Keratinocyte (primary cell): Measurements from ENCODE around the gene FHIT. TPM values are rescaled to one million over a fixed set of nuclear protein-coding genes. Genes with fewer than 3 reads are reported as not detected.

ENCODE experiments used
- DNase-seq: peaks from one replicate; pipeline ENCODE4 v3.0.0-alpha.2; 2011; ENCODE audit warnings: low read depth, missing footprints, low spot score
- FAIRE-seq: peaks from 2 replicates; lab custom pipeline; 2011; peaks lifted over from hg19 to GRCh38; lab: Jason Lieb, UNC
- H2AFZ ChIP-seq: 2 replicates; pipeline ENCODE4 v1.6.0; 2012; ENCODE audit warnings: low read length, control low read depth, inconsistent platforms; ENCODE audit not compliant: control insufficient read depth
- H3K27ac ChIP-seq: 2 replicates; pipeline ENCODE4 v1.5.1; 2011; ENCODE audit warnings: low read length; ENCODE audit not compliant: control insufficient read depth, insufficient read depth
- H3K27me3 ChIP-seq: 3 replicates; pipeline ENCODE4 v1.6.0; 2011; ENCODE audit warnings: low read length; ENCODE audit not compliant: control insufficient read depth, insufficient read depth; ENCODE audit errors: extremely low read depth
- H3K36me3 ChIP-seq, 2 experiments: 2 replicates in 1 of 2; 3 replicates in 1 of 2; pipeline ENCODE4 v1.5.1; 2011; ENCODE audit warnings: low read length in 2 of 2, mild to moderate bottlenecking in 1 of 2; ENCODE audit not compliant: control insufficient read depth in 2 of 2, insufficient read depth in 2 of 2; ENCODE audit errors: extremely low read depth in 1 of 2
- H3K4me1 ChIP-seq: 3 replicates; pipeline ENCODE4 v1.5.1; 2011; ENCODE audit warnings: low read length; ENCODE audit not compliant: control insufficient read depth, insufficient read depth; ENCODE audit errors: extremely low read depth
- H3K4me2 ChIP-seq: 3 replicates; pipeline ENCODE4 v1.6.0; 2011; ENCODE audit warnings: low read depth, low read length; ENCODE audit not compliant: control insufficient read depth, insufficient read depth; ENCODE audit errors: extremely low read depth
- H3K4me3 ChIP-seq, 3 experiments: fragments of 200-600 bp in 1 of 3; sonication (generic) in 1 of 3; 2 replicates in 2 of 3; 3 replicates in 1 of 3; pipeline ENCODE4 v1.5.1; 2011 to 2016; ENCODE audit warnings: low read length in 3 of 3, mild to moderate bottlenecking in 3 of 3, control low read depth in 2 of 3, inconsistent platforms in 1 of 3, low read depth in 1 of 3, mixed read lengths in 1 of 3, mixed run types in 1 of 3, moderate library complexity in 1 of 3; ENCODE audit not compliant: control insufficient read depth in 2 of 3, insufficient read depth in 2 of 3; ENCODE audit errors: extremely low read depth in 1 of 3
- H3K79me2 ChIP-seq: 2 replicates; pipeline ENCODE4 v1.6.0; 2012; ENCODE audit warnings: low read length; ENCODE audit not compliant: control insufficient read depth, insufficient read depth
- H3K9ac ChIP-seq: 3 replicates; pipeline ENCODE4 v1.6.0; 2011; ENCODE audit warnings: low read length; ENCODE audit not compliant: control insufficient read depth, insufficient read depth; ENCODE audit errors: extremely low read depth
- H3K9me1 ChIP-seq: 3 replicates; pipeline ENCODE4 v1.6.0; 2011; ENCODE audit warnings: low read length; ENCODE audit not compliant: control insufficient read depth, insufficient read depth; ENCODE audit errors: extremely low read depth
- H3K9me3 ChIP-seq: 2 replicates; pipeline ENCODE4 v1.5.1; 2012; ENCODE audit warnings: low read depth, low read length; ENCODE audit not compliant: control insufficient read depth
- H4K20me1 ChIP-seq: 3 replicates; pipeline ENCODE4 v1.6.0; 2011; ENCODE audit warnings: low read length; ENCODE audit not compliant: control insufficient read depth, insufficient read depth; ENCODE audit errors: extremely low read depth
- EZH2 ChIP-seq: IDR thresholded peaks from one replicate; pipeline ENCODE4 v1.6.1; 2012; ENCODE audit warnings: inconsistent platforms, mild to moderate bottlenecking, low read length, moderate library complexity
- dilution Hi-C: fragments of 300-500 bp; cut with MboI; formaldehyde crosslinking; loops from one replicate; pipeline ENCODE4 v1.7.0; 2020; ENCODE audit warnings: low sequenced_read_pairs; ENCODE audit not compliant: extremely low pct_ligation_motif_present
- polyA plus RNA-seq, 5 experiments: library from polyadenylated mRNA; depleted of rRNA in 3 of 5; stranded (reverse) in 3 of 5; stranded (forward) in 1 of 5; unstranded in 1 of 5; fragments of >200 nt; gene quantifications; 1 replicate in 1 of 5; 2 replicates in 3 of 5; 3 replicates in 1 of 5; pipeline versions ENCODE4 v1.2.1 to v1.2.3, GENCODE V29; 2011 to 2012; ENCODE audit warnings: missing spikeins in 2 of 5, low read depth in 1 of 5, low replicate concordance in 1 of 5
- TF ChIP-seq, protein P1 (sequence below), 3 experiments: IDR thresholded peaks in 1 of 3; conservative IDR thresholded peaks in 1 of 3; optimal IDR thresholded peaks in 1 of 3; 2 replicates in 2 of 3; 3 replicates in 1 of 3; pipeline versions ENCODE3 to v1.5.1; 2011; ENCODE audit warnings: low read length in 3 of 3, mild to moderate bottlenecking in 3 of 3, moderate library complexity in 2 of 3, control low read depth in 1 of 3, inconsistent platforms in 1 of 3; ENCODE audit not compliant: insufficient read depth in 2 of 3; ENCODE audit errors: extremely low read depth in 1 of 3

FHIT gene
- polyA plus RNA-seq, 1 donor (not counting 4 experiments of a cell fraction or from before 2014, with no cell fraction given): 2.2 TPM

GRCh38 chr3:60344340-60344739 is 906.9 kb downstream of the FHIT start:
- Histone ChIP-seq H3K9me3 (no peaks in the 10 kb centered on the region), H4K20me1 (no peaks in the 10 kb centered on the region), H2AFZ (no peak overlapping the region), H3K36me3 (no peaks in the 10 kb centered on the region), H3K9ac (no peak overlapping the region), H3K27me3 (no peaks in the 10 kb centered on the region), H3K27ac (no peak overlapping the region), H3K4me1 (no peaks in the 10 kb centered on the region), H3K79me2 (no peaks in the 10 kb centered on the region), H3K4me2 (no peak overlapping the region), H3K4me3 (no peak overlapping the region), H3K9me1 (no peaks in the 10 kb centered on the region)
- DNase-seq (no peak), FAIRE-seq (no peak)
- dilution Hi-C loops: no loop called here
- no peak for TF ChIP-seq EZH2
- TF ChIP-seq, protein P1, sequence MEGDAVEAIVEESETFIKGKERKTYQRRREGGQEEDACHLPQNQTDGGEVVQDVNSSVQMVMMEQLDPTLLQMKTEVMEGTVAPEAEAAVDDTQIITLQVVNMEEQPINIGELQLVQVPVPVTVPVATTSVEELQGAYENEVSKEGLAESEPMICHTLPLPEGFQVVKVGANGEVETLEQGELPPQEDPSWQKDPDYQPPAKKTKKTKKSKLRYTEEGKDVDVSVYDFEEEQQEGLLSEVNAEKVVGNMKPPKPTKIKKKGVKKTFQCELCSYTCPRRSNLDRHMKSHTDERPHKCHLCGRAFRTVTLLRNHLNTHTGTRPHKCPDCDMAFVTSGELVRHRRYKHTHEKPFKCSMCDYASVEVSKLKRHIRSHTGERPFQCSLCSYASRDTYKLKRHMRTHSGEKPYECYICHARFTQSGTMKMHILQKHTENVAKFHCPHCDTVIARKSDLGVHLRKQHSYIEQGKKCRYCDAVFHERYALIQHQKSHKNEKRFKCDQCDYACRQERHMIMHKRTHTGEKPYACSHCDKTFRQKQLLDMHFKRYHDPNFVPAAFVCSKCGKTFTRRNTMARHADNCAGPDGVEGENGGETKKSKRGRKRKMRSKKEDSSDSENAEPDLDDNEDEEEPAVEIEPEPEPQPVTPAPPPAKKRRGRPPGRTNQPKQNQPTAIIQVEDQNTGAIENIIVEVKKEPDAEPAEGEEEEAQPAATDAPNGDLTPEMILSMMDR (optimal IDR thresholded peaks at IDR 0.05 in 1 of 3, IDR thresholded peaks at IDR 0.05 in 1 of 3, conservative IDR thresholded peaks at IDR 0.05 in 1 of 3; ENCODE audit: extremely low read depth in 1 of 3, insufficient read depth in 2 of 3, low read length in 3 of 3): no peak

DNA sequence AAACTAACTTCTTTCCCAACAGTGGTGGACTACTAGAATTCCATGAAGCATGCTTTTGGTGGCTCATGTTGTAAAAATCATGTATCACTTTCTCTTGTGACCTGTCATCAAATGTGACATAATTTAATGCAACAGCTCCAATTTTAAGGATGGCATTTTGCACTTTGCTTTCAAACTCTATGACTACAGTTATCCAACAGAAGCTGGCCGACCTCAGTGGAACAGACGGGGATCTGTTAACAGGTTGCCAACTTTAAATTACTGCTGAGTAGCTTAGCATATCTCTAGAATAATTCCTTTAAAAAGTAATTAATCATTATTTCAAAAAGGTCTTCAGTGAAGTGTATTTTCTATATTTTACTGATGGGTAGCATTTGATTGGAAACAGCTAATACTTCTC is 907.4 kb downstream of the FHIT start:
- DNase-seq (no peak), FAIRE-seq (no peak)
- H3K79me2 ChIP-seq: no peaks in the 10 kb centered on the region
- H4K20me1 ChIP-seq: no peaks in the 10 kb centered on the region
- H3K9me3 ChIP-seq: no peaks in the 10 kb centered on the region
- H3K27me3 ChIP-seq: no peaks in the 10 kb centered on the region
- H3K9me1 ChIP-seq: no peaks in the 10 kb centered on the region
- no peak overlapping the region for H3K27ac ChIP-seq
- H3K36me3 ChIP-seq: no peaks in the 10 kb centered on the region
- no peak for TF ChIP-seq EZH2
- TF ChIP-seq, protein P1 (optimal IDR thresholded peaks at IDR 0.05 in 1 of 3, IDR thresholded peaks at IDR 0.05 in 1 of 3, conservative IDR thresholded peaks at IDR 0.05 in 1 of 3; ENCODE audit: extremely low read depth in 1 of 3, insufficient read depth in 2 of 3, low read length in 3 of 3): no peak
- H3K4me2 ChIP-seq: no peak overlapping the region
- no peak overlapping the region for H2AFZ ChIP-seq
- no peak overlapping the region for H3K4me3 ChIP-seq
- no peaks in the 10 kb centered on the region for H3K4me1 ChIP-seq
- no peak overlapping the region for H3K9ac ChIP-seq
- dilution Hi-C loops: no loop called here
